BLaER1 treated with 17β-estradiol and CSF1 and Interleukin-3, amounts not matched to agents 10 nM and 100 nM (cell line): ENCODE data around the gene EPB41L3.
A peak's percentile ranks its signal among the peaks of the same experiment; 100 is the strongest.

Experiments used
- H3K27ac ChIP-seq, 11 experiments: shearing (Covaris generic); formaldehyde crosslinking; 2 replicates each; pipeline ENCODE4 v1.8.1; 2022
- H3K27me3 ChIP-seq, 11 experiments: shearing (Covaris generic); formaldehyde crosslinking; 2 replicates each; pipeline ENCODE4 v1.8.1; 2022
- H3K36me3 ChIP-seq, 11 experiments: shearing (Covaris generic); formaldehyde crosslinking; 2 replicates each; pipeline ENCODE4 v1.8.1; 2022
- H3K4me1 ChIP-seq, 10 experiments: shearing (Covaris generic); formaldehyde crosslinking; 2 replicates each; pipeline ENCODE4 v1.8.1; 2022
- H3K4me2 ChIP-seq, 11 experiments: shearing (Covaris generic); formaldehyde crosslinking; 2 replicates each; pipeline ENCODE4 v1.8.1; 2022
- H3K4me3 ChIP-seq, 10 experiments: shearing (Covaris generic); formaldehyde crosslinking; 2 replicates each; pipeline ENCODE4 v1.8.1; 2022
- H3K9ac ChIP-seq, 11 experiments: shearing (Covaris generic); formaldehyde crosslinking; 2 replicates each; pipeline ENCODE4 v1.8.1; 2022
- H3K9me3 ChIP-seq, 11 experiments: shearing (Covaris generic); formaldehyde crosslinking; replicated peaks in 1 of 11; 2 replicates each; pipeline ENCODE4 v1.8.1; 2022
- H4K20me1 ChIP-seq, 11 experiments: shearing (Covaris generic); formaldehyde crosslinking; 2 replicates each; pipeline ENCODE4 v1.8.1; 2022
- Cebpa-rat ChIP-seq, 11 experiments: shearing (Covaris generic); IDR thresholded peaks; 2 replicates each; pipeline ENCODE4 v1.8.1; 2022

Gene EPB41L3

GRCh38 chr18:5422626-5423025 is 121.2 kb downstream of the EPB41L3 start:
- TF ChIP-seq Cebpa-rat (IDR thresholded peaks at IDR 0.05), result no peak
- Histone ChIP-seq H3K9me3 (no peaks in the 10 kb centered on the region), H4K20me1 (no peaks in the 10 kb centered on the region), H3K4me2 (peak overlapping the region in 1 of 11 experiments; percentile 3; a peak in 1 of 22 replicates), H3K27ac (no peak overlapping the region), H3K9ac (no peak overlapping the region), H3K4me1 (peaks cover 0 to 92% (median 6%) of the 10 kb centered on the region in 10 experiments; a peak in 10 of 20 replicates), H3K4me3 (no peak overlapping the region), H3K36me3 (peaks cover 0 to 30% (median 0%) of the 10 kb centered on the region in 11 experiments; a peak in 3 of 22 replicates), H3K27me3 (no peaks in the 10 kb centered on the region)

- H3K27me3 ChIP-seq, result no peaks in the 10 kb centered on the region
- no peak overlapping the region for H3K9ac ChIP-seq
- peak overlapping the region in 1 of 11 experiments; percentile 86; a peak in 3 of 22 replicates for H3K4me2 ChIP-seq
- no peak overlapping the region for H3K4me3 ChIP-seq
- H4K20me1 ChIP-seq, result no peaks in the 10 kb centered on the region
- H3K36me3 ChIP-seq, result peaks cover 0 to 28% (median 0%) of the 10 kb centered on the region in 11 experiments; a peak in 3 of 22 replicates
- TF ChIP-seq Cebpa-rat (IDR thresholded peaks at IDR 0.05), result no peak
- H3K9me3 ChIP-seq, result no peaks in the 10 kb centered on the region
- H3K27ac ChIP-seq, result peak overlapping the region in 2 of 11 experiments; percentile 28 to 82; a peak in 3 of 22 replicates
- H3K4me1 ChIP-seq, result peaks cover 0 to 95% (median 11%) of the 10 kb centered on the region in 10 experiments; a peak in 11 of 20 replicates
These were observed 121.8 kb downstream of the EPB41L3 start for GRCh38 chr18:5421981-5422380.

- TF ChIP-seq Cebpa-rat (IDR thresholded peaks at IDR 0.05), result peak in 1 of 11 experiments; percentile 44; a peak in 1 of 22 replicates
- Histone ChIP-seq H3K4me2 (peak overlapping the region in 3 of 11 experiments; percentile 25 to 86 (median 77); a peak in 5 of 22 replicates), H3K4me1 (peaks cover 0 to 95% (median 10%) of the 10 kb centered on the region in 10 experiments; a peak in 11 of 20 replicates), H3K27me3 (no peaks in the 10 kb centered on the region), H3K4me3 (no peak overlapping the region), H3K36me3 (peaks cover 0 to 32% (median 0%) of the 10 kb centered on the region in 11 experiments; a peak in 3 of 22 replicates), H4K20me1 (no peaks in the 10 kb centered on the region), H3K9me3 (no peaks in the 10 kb centered on the region), H3K9ac (no peak overlapping the region), H3K27ac (peak overlapping the region in 2 of 11 experiments; percentile 28 to 82; a peak in 3 of 22 replicates)
These were observed 122.9 kb downstream of the EPB41L3 start for GRCh38 chr18:5420906-5421305.

GRCh38 chr18:5419601-5420000 is 124.2 kb downstream of the EPB41L3 start:
- Histone ChIP-seq H3K4me3 (no peak overlapping the region), H3K36me3 (peaks cover 0 to 43% (median 0%) of the 10 kb centered on the region in 11 experiments; a peak in 3 of 22 replicates), H3K27ac (peak overlapping the region in 3 of 11 experiments; percentile 49 to 82 (median 69); a peak in 6 of 22 replicates), H3K9me3 (no peaks in the 10 kb centered on the region), H3K4me1 (peaks cover 0 to 87% (median 7%) of the 10 kb centered on the region in 10 experiments; a peak in 11 of 20 replicates), H3K27me3 (no peaks in the 10 kb centered on the region), H3K4me2 (peak overlapping the region in 3 of 11 experiments; percentile 77 to 87 (median 86); a peak in 6 of 22 replicates), H4K20me1 (no peaks in the 10 kb centered on the region), H3K9ac (peak overlapping the region in 2 of 11 experiments; percentile 63 to 68; a peak in 5 of 22 replicates)
- no peak for TF ChIP-seq Cebpa-rat (IDR thresholded peaks at IDR 0.05)

- Histone ChIP-seq H3K9ac (peak overlapping the region in 3 of 11 experiments; percentile 19 to 68 (median 63); a peak in 6 of 22 replicates), H3K36me3 (peaks cover 0 to 44% (median 0%) of the 10 kb centered on the region in 11 experiments; a peak in 3 of 22 replicates), H3K27ac (peak overlapping the region in 3 of 11 experiments; percentile 49 to 82 (median 69); a peak in 6 of 22 replicates), H3K9me3 (no peaks in the 10 kb centered on the region), H3K4me3 (no peak overlapping the region), H4K20me1 (no peaks in the 10 kb centered on the region), H3K27me3 (no peaks in the 10 kb centered on the region), H3K4me1 (peaks cover 0 to 85% (median 7%) of the 10 kb centered on the region in 10 experiments; a peak in 11 of 20 replicates), H3K4me2 (peak overlapping the region in 3 of 11 experiments; percentile 77 to 87 (median 86); a peak in 5 of 22 replicates)
- no peak for TF ChIP-seq Cebpa-rat (IDR thresholded peaks at IDR 0.05)
These were observed 124.8 kb downstream of the EPB41L3 start for GRCh38 chr18:5419030-5419429.

GRCh38 chr18:5417342-5417741 is 126.5 kb downstream of the EPB41L3 start:
- no peaks in the 10 kb centered on the region for H4K20me1 ChIP-seq
- peak overlapping the region in 7 of 11 experiments; percentile 3 to 87 (median 66); a peak in 12 of 22 replicates for H3K4me2 ChIP-seq
- H3K36me3 ChIP-seq, result peaks cover 0 to 33% (median 0%) of the 10 kb centered on the region in 11 experiments; a peak in 2 of 22 replicates
- H3K9me3 ChIP-seq, result no peaks in the 10 kb centered on the region
- peak overlapping the region in 2 of 11 experiments; percentile 34 to 55; a peak in 3 of 22 replicates for H3K9ac ChIP-seq
- H3K4me3 ChIP-seq, result no peak overlapping the region
- peak in 3 of 11 experiments; percentile 19 to 51 (median 30); a peak in 3 of 22 replicates for TF ChIP-seq Cebpa-rat (IDR thresholded peaks at IDR 0.05)
- H3K27ac ChIP-seq, result peak overlapping the region in 3 of 11 experiments; percentile 49 to 82 (median 69); a peak in 5 of 22 replicates
- H3K27me3 ChIP-seq, result no peaks in the 10 kb centered on the region
- peaks cover 0 to 77% (median 7%) of the 10 kb centered on the region in 10 experiments; a peak in 11 of 20 replicates for H3K4me1 ChIP-seq

- no peaks in the 10 kb centered on the region for H3K27me3 ChIP-seq
- H3K4me1 ChIP-seq, result peaks cover 0 to 64% (median 7%) of the 10 kb centered on the region in 10 experiments; a peak in 11 of 20 replicates
- H3K9ac ChIP-seq, result no peak overlapping the region
- H3K36me3 ChIP-seq, result peaks cover 0 to 34% (median 0%) of the 10 kb centered on the region in 11 experiments; a peak in 2 of 22 replicates
- H3K9me3 ChIP-seq, result no peaks in the 10 kb centered on the region
- no peak for TF ChIP-seq Cebpa-rat (IDR thresholded peaks at IDR 0.05)
- peak overlapping the region in 1 of 11 experiments; percentile 82; a peak in 1 of 22 replicates for H3K27ac ChIP-seq
- H3K4me2 ChIP-seq, result peak overlapping the region in 1 of 11 experiments; percentile 86; a peak in 1 of 22 replicates
- no peaks in the 10 kb centered on the region for H4K20me1 ChIP-seq
- H3K4me3 ChIP-seq, result no peak overlapping the region
These were observed 127.7 kb downstream of the EPB41L3 start for GRCh38 chr18:5416112-5416511.

DNA sequence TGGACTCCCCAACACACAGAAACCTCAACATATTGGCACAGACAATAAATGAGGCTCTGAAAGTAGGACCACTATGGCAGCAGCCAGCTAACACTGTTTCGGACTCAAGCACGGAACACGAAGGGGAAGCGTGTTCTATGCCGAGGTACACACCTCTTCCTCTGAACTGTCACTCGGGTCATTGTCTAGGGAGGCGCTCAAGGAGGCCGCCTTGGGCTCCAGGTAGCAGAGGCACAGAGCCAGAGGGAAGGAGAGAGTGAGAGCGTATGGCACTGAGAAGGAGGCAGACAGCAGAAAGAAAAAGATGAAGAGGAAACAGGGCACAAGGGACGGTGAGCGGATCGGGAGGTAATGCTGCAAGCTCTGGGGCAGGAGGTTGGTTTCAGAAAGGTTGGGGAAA is 128.1 kb downstream of the EPB41L3 start:
- no peaks in the 10 kb centered on the region for H4K20me1 ChIP-seq
- no peaks in the 10 kb centered on the region for H3K9me3 ChIP-seq
- H3K4me1 ChIP-seq, result peaks cover 0 to 60% (median 7%) of the 10 kb centered on the region in 10 experiments; a peak in 11 of 20 replicates
- H3K27me3 ChIP-seq, result no peaks in the 10 kb centered on the region
- TF ChIP-seq Cebpa-rat (IDR thresholded peaks at IDR 0.05), result no peak
- H3K4me2 ChIP-seq, result no peak overlapping the region
- H3K9ac ChIP-seq, result no peak overlapping the region
- H3K4me3 ChIP-seq, result no peak overlapping the region
- H3K36me3 ChIP-seq, result peaks cover 0 to 37% (median 0%) of the 10 kb centered on the region in 11 experiments; a peak in 2 of 22 replicates
- H3K27ac ChIP-seq, result no peak overlapping the region

DNA sequence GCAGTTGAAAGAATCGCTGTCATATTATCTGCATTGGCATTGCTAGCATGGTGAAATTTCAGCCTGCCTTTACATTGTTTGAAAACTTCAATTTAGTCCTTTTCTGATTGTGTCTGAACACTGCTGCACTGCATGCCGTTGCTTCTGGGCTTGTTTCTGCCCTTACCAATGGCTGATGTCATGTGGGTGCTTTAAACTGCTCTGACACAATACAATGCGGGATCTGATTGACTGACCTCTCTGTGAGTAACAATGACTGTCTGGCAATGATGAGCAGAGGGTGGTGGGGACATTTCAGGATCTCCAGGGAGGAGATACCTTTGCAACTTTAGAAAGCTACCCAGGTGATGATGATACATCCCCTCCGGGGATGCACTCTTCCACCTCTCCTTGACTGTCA is 128.8 kb downstream of the EPB41L3 start:
- peaks cover 0 to 54% (median 7%) of the 10 kb centered on the region in 10 experiments; a peak in 11 of 20 replicates for H3K4me1 ChIP-seq
- peak overlapping the region in 2 of 11 experiments; percentile 4 to 7; a peak in 2 of 22 replicates for H3K4me2 ChIP-seq
- H3K9me3 ChIP-seq, result no peaks in the 10 kb centered on the region
- peaks cover 0 to 42% (median 0%) of the 10 kb centered on the region in 11 experiments; a peak in 2 of 22 replicates for H3K36me3 ChIP-seq
- H4K20me1 ChIP-seq, result no peaks in the 10 kb centered on the region
- no peak overlapping the region for H3K27ac ChIP-seq
- no peak for TF ChIP-seq Cebpa-rat (IDR thresholded peaks at IDR 0.05)
- no peaks in the 10 kb centered on the region for H3K27me3 ChIP-seq
- H3K4me3 ChIP-seq, result no peak overlapping the region
- no peak overlapping the region for H3K9ac ChIP-seq
